Keratinocyte (primary cell): ENCODE data around the gene APBB2. TPM values are rescaled to one million over a fixed set of nuclear protein-coding genes. Genes with fewer than 3 reads are reported as not detected.
"Not testable (repeated sequence)": the region's sequence is repeated elsewhere in the genome, so short reads cannot be mapped to it uniquely, and the experiment has no call there.

Experiments used
- DNase-seq: peaks from one replicate; pipeline ENCODE4 v3.0.0-alpha.2; 2011; ENCODE audit warnings: low read depth, missing footprints, low spot score
- FAIRE-seq: peaks from 2 replicates; lab custom pipeline; 2011; peaks lifted over from hg19 to GRCh38; lab: Jason Lieb, UNC
- H2AFZ ChIP-seq: 2 replicates; pipeline ENCODE4 v1.6.0; 2012; ENCODE audit warnings: low read length, control low read depth, inconsistent platforms; ENCODE audit not compliant: control insufficient read depth
- H3K27ac ChIP-seq: 2 replicates; pipeline ENCODE4 v1.5.1; 2011; ENCODE audit warnings: low read length; ENCODE audit not compliant: control insufficient read depth, insufficient read depth
- H3K27me3 ChIP-seq: 3 replicates; pipeline ENCODE4 v1.6.0; 2011; ENCODE audit warnings: low read length; ENCODE audit not compliant: control insufficient read depth, insufficient read depth; ENCODE audit errors: extremely low read depth
- H3K36me3 ChIP-seq, 2 experiments: 2 replicates in 1 of 2; 3 replicates in 1 of 2; pipeline ENCODE4 v1.5.1; 2011; ENCODE audit warnings: low read length in 2 of 2, mild to moderate bottlenecking in 1 of 2; ENCODE audit not compliant: control insufficient read depth in 2 of 2, insufficient read depth in 2 of 2; ENCODE audit errors: extremely low read depth in 1 of 2
- H3K4me1 ChIP-seq: 3 replicates; pipeline ENCODE4 v1.5.1; 2011; ENCODE audit warnings: low read length; ENCODE audit not compliant: control insufficient read depth, insufficient read depth; ENCODE audit errors: extremely low read depth
- H3K4me2 ChIP-seq: 3 replicates; pipeline ENCODE4 v1.6.0; 2011; ENCODE audit warnings: low read depth, low read length; ENCODE audit not compliant: control insufficient read depth, insufficient read depth; ENCODE audit errors: extremely low read depth
- H3K4me3 ChIP-seq, 3 experiments: fragments of 200-600 bp in 1 of 3; sonication (generic) in 1 of 3; 2 replicates in 2 of 3; 3 replicates in 1 of 3; pipeline ENCODE4 v1.5.1; 2011 to 2016; ENCODE audit warnings: low read length in 3 of 3, mild to moderate bottlenecking in 3 of 3, control low read depth in 2 of 3, inconsistent platforms in 1 of 3, low read depth in 1 of 3, mixed read lengths in 1 of 3, mixed run types in 1 of 3, moderate library complexity in 1 of 3; ENCODE audit not compliant: control insufficient read depth in 2 of 3, insufficient read depth in 2 of 3; ENCODE audit errors: extremely low read depth in 1 of 3
- H3K79me2 ChIP-seq: 2 replicates; pipeline ENCODE4 v1.6.0; 2012; ENCODE audit warnings: low read length; ENCODE audit not compliant: control insufficient read depth, insufficient read depth
- H3K9ac ChIP-seq: 3 replicates; pipeline ENCODE4 v1.6.0; 2011; ENCODE audit warnings: low read length; ENCODE audit not compliant: control insufficient read depth, insufficient read depth; ENCODE audit errors: extremely low read depth
- H3K9me1 ChIP-seq: 3 replicates; pipeline ENCODE4 v1.6.0; 2011; ENCODE audit warnings: low read length; ENCODE audit not compliant: control insufficient read depth, insufficient read depth; ENCODE audit errors: extremely low read depth
- H3K9me3 ChIP-seq: 2 replicates; pipeline ENCODE4 v1.5.1; 2012; ENCODE audit warnings: low read depth, low read length; ENCODE audit not compliant: control insufficient read depth
- H4K20me1 ChIP-seq: 3 replicates; pipeline ENCODE4 v1.6.0; 2011; ENCODE audit warnings: low read length; ENCODE audit not compliant: control insufficient read depth, insufficient read depth; ENCODE audit errors: extremely low read depth
- CTCF ChIP-seq, 3 experiments: IDR thresholded peaks in 1 of 3; conservative IDR thresholded peaks in 1 of 3; optimal IDR thresholded peaks in 1 of 3; 2 replicates in 2 of 3; 3 replicates in 1 of 3; pipeline versions ENCODE3 to v1.5.1; 2011; ENCODE audit warnings: low read length in 3 of 3, mild to moderate bottlenecking in 3 of 3, moderate library complexity in 2 of 3, control low read depth in 1 of 3, inconsistent platforms in 1 of 3; ENCODE audit not compliant: insufficient read depth in 2 of 3; ENCODE audit errors: extremely low read depth in 1 of 3
- EZH2 ChIP-seq: IDR thresholded peaks from one replicate; pipeline ENCODE4 v1.6.1; 2012; ENCODE audit warnings: inconsistent platforms, mild to moderate bottlenecking, low read length, moderate library complexity
- dilution Hi-C: fragments of 300-500 bp; cut with MboI; formaldehyde crosslinking; loops from one replicate; pipeline ENCODE4 v1.7.0; 2020; ENCODE audit warnings: low sequenced_read_pairs; ENCODE audit not compliant: extremely low pct_ligation_motif_present
- polyA plus RNA-seq, 5 experiments: library from polyadenylated mRNA; depleted of rRNA in 3 of 5; stranded (reverse) in 3 of 5; stranded (forward) in 1 of 5; unstranded in 1 of 5; fragments of >200 nt; gene quantifications; 1 replicate in 1 of 5; 2 replicates in 3 of 5; 3 replicates in 1 of 5; pipeline versions ENCODE4 v1.2.1 to v1.2.3, GENCODE V29; 2011 to 2012; ENCODE audit warnings: missing spikeins in 2 of 5, low read depth in 1 of 5, low replicate concordance in 1 of 5

Gene APBB2
- polyA plus RNA-seq, 1 donor (not counting 4 experiments of a cell fraction or from before 2014, with no cell fraction given) = 57.3 TPM

GRCh38 chr4:40908297-40908696 lies 306.0 kb downstream of the APBB2 start:
- no peaks in the 10 kb centered on the region for H3K79me2 ChIP-seq
- DNase-seq = peak; percentile 72
- FAIRE-seq = peak; percentile 34
- H2AFZ ChIP-seq = peak overlapping the region; percentile 89
- no peaks in the 10 kb centered on the region for H4K20me1 ChIP-seq
- H3K4me1 ChIP-seq = peaks cover 30% of the 10 kb centered on the region
- peaks cover 4 to 5% of the 10 kb centered on the region in 2 experiments for H3K36me3 ChIP-seq
- H3K9ac ChIP-seq = peak overlapping the region; percentile 78
- H3K27me3 ChIP-seq = no peaks in the 10 kb centered on the region
- peak overlapping the region; percentile 63 for H3K4me2 ChIP-seq
- peak overlapping the region in 2 of 3 experiments; percentile 31 to 51 for H3K4me3 ChIP-seq
- H3K9me3 ChIP-seq = no peaks in the 10 kb centered on the region
- no peaks in the 10 kb centered on the region for H3K9me1 ChIP-seq
- dilution Hi-C loops = no loop called here
- H3K27ac ChIP-seq = peak overlapping the region; percentile 76
- TF ChIP-seq EZH2 = no peak
- TF ChIP-seq CTCF (optimal IDR thresholded peaks at IDR 0.05 in 1 of 3, IDR thresholded peaks at IDR 0.05 in 1 of 3, conservative IDR thresholded peaks at IDR 0.05 in 1 of 3; ENCODE audit: extremely low read depth in 1 of 3, insufficient read depth in 2 of 3, low read length in 3 of 3) = peak in 1 of 3 experiments; percentile 17

GRCh38 chr4:40905414-40905813 lies 308.9 kb downstream of the APBB2 start:
- Histone ChIP-seq H3K27me3 (no peaks in the 10 kb centered on the region), H3K9ac (no peak overlapping the region), H3K4me1 (peaks cover 26% of the 10 kb centered on the region), H3K36me3 (peaks cover 4 to 7% of the 10 kb centered on the region in 2 experiments), H3K9me3 (no peaks in the 10 kb centered on the region), H3K9me1 (no peaks in the 10 kb centered on the region), H3K4me3 (no peak overlapping the region), H4K20me1 (no peaks in the 10 kb centered on the region), H3K27ac (no peak overlapping the region), H3K4me2 (no peak overlapping the region), H3K79me2 (no peaks in the 10 kb centered on the region), H2AFZ (no peak overlapping the region)
- dilution Hi-C loops = no loop called here
- DNase-seq (no peak), FAIRE-seq (no peak)
- no peak for TF ChIP-seq CTCF (optimal IDR thresholded peaks at IDR 0.05 in 1 of 3, IDR thresholded peaks at IDR 0.05 in 1 of 3, conservative IDR thresholded peaks at IDR 0.05 in 1 of 3; ENCODE audit: extremely low read depth in 1 of 3, insufficient read depth in 2 of 3, low read length in 3 of 3)
- TF ChIP-seq EZH2 = no peak

- H3K36me3 ChIP-seq = peaks cover 0 to 17% of the 10 kb centered on the region in 2 experiments
- H3K4me3 ChIP-seq, H4K20me1 ChIP-seq, H3K9me3 ChIP-seq, DNase-seq, H3K4me2 ChIP-seq, dilution Hi-C loops, H3K27me3 ChIP-seq, H3K27ac ChIP-seq, H3K79me2 ChIP-seq, H3K4me1 ChIP-seq, H3K9me1 ChIP-seq, H2AFZ ChIP-seq, FAIRE-seq, H3K9ac ChIP-seq: not testable (repeated sequence)
These were observed 313.8 kb downstream of the APBB2 start for GRCh38 chr4:40900531-40900930.
